GM18909 (cell line): ENCODE data around the gene ITSN1.
"Not testable (repeated sequence)": the region's sequence is repeated elsewhere in the genome, so short reads cannot be mapped to it uniquely, and the experiment has no call there.

Experiments
- ATAC-seq: cut with Tn5 transposase; IDR thresholded peaks from one replicate; pipeline ENCODE4 v1.9.1; 2021; ENCODE audit warnings: mild to moderate bottlenecking; ENCODE audit not compliant: unreplicated experiment, poor library complexity

Gene ITSN1

GRCh38 chr21:33676666-33677065 is 34.4 kb downstream of the ITSN1 start:
- not testable (repeated sequence) for ATAC-seq

- no peak for ATAC-seq
Observed at GRCh38 chr21:33677450-33677849, 35.1 kb downstream of the ITSN1 start.

- no peak for ATAC-seq
Observed at GRCh38 chr21:33680870-33681269, 38.6 kb downstream of the ITSN1 start.

- ATAC-seq: no peak
Observed at GRCh38 chr21:33682992-33683627, 40.8 kb downstream of the ITSN1 start.

GRCh38 chr21:33684068-33684467 is 41.8 kb downstream of the ITSN1 start:
- ATAC-seq: no peak

GRCh38 chr21:33684923-33685560 is 42.7 kb downstream of the ITSN1 start:
- no peak for ATAC-seq

- no peak for ATAC-seq
Observed at GRCh38 chr21:33685613-33686197, 43.4 kb downstream of the ITSN1 start.

- no peak for ATAC-seq
Observed at GRCh38 chr21:33686386-33686785, 44.1 kb downstream of the ITSN1 start.

- ATAC-seq: no peak
Observed at GRCh38 chr21:33687634-33688033, 45.3 kb downstream of the ITSN1 start.

- ATAC-seq: no peak
Observed at GRCh38 chr21:33688353-33688752, 46.1 kb downstream of the ITSN1 start.

- ATAC-seq: no peak
Observed at GRCh38 chr21:33690874-33691273, 48.6 kb downstream of the ITSN1 start.

GRCh38 chr21:33691945-33692603 is 49.8 kb downstream of the ITSN1 start:
- ATAC-seq: no peak

GRCh38 chr21:33695813-33696212 is 53.5 kb downstream of the ITSN1 start:
- ATAC-seq: no peak

- no peak for ATAC-seq
Observed at GRCh38 chr21:33696465-33696864, 54.2 kb downstream of the ITSN1 start.

- ATAC-seq: no peak
Observed at GRCh38 chr21:33698087-33698860, 56.0 kb downstream of the ITSN1 start.

- ATAC-seq: no peak
Observed at GRCh38 chr21:33699277-33699676, 57.0 kb downstream of the ITSN1 start.

GRCh38 chr21:33700491-33700890 is 58.2 kb downstream of the ITSN1 start:
- no peak for ATAC-seq

- no peak for ATAC-seq
Observed at GRCh38 chr21:33703750-33704606, 61.7 kb downstream of the ITSN1 start.

GRCh38 chr21:33707846-33708245 is 65.5 kb downstream of the ITSN1 start:
- ATAC-seq: no peak

GRCh38 chr21:33708874-33709273 is 66.6 kb downstream of the ITSN1 start:
- ATAC-seq: no peak
